ENCODE data around the gene HOXC13.

The HOXC13 gene

DNA sequence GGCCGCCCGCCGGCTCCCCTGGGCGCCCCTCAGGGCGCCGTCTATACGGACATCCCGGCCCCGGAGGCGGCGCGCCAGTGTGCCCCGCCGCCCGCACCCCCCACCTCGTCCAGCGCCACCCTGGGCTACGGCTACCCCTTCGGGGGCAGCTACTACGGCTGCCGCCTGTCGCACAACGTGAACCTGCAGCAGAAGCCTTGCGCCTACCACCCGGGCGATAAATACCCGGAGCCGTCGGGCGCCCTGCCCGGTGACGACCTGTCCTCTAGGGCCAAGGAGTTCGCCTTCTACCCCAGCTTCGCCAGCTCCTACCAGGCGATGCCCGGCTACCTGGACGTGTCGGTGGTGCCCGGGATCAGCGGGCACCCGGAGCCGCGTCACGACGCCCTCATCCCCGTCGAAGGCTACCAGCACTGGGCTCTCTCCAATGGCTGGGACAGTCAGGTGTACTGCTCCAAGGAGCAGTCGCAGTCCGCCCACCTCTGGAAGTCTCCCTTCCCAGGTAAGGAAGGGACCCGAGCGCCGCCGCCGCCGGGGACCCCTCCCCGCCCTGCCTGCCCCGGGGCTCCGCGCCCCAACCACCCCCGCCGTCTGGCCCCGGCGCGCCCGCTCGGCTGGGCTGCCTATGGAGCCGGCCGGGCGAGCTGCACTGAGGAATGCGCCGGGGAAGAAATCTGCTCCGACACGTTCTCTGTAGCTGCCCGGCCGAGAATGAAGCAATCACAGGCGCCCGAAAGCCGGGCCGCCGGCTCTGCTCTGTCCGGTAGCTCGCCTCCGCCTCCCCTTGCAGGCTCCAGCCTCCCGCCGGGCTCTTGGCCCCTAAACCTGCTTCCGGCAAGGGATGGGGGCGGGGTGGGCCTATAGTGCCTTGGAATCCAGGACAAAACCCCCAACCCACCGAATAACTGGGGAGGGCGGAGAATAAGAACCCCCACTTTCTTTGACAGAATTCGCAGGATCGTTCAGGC lies 794 bp downstream of the HOXC13 start:
- no peak for DNase-seq (ENCODE audit: low read depth in 3 of 3)

DNA sequence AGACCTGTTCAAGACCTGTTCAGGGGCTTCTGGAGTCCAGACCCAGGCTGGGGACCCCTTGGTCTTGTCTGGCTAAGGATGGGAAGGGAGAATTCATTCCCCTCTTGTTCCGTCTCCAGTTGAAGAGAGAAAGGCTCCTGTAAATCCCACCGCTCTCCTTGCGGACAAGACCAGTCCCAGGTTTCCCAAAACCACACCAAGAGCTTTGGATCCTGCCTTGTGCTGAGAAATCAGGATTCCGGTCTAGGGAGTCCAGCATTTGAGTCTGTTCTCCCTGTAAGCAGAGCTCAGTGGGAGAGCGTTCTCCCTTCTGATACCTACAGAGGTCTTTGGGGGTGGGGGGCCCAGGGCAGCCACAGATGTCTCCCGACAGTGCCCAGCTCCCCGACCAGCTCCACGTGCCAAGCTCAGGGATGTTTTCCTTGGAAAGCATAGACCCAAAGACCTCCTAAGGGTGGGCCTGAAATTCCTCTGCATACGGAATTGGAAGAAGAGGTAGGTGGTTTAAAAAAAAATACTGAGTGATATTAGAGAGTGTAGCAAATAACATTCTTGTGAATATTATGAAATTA lies 1.9 kb downstream of the HOXC13 start:
- no peak for DNase-seq (ENCODE audit: low read depth in 3 of 3)

DNA sequence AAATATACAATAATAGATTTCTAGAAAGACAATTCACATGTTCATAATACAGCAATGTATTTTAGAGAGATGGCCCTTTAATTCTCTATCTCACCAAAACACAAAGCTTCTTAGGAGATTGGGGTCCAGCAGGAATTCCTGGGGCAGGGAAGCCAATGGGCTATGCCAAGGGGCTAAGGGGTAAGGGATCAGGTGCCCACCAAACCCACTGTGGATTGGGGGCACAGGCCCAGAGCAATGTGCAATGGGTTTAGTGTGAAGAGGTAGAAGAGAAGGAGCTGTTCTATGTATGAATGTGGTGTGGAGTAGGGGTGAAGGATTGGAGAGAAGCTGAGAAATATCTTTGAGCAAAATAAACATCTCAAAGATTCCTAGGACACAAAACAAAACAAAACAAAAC lies 2.6 kb downstream of the HOXC13 start:
- DNase-seq (ENCODE audit: low read depth in 3 of 3), result no peak

DNA sequence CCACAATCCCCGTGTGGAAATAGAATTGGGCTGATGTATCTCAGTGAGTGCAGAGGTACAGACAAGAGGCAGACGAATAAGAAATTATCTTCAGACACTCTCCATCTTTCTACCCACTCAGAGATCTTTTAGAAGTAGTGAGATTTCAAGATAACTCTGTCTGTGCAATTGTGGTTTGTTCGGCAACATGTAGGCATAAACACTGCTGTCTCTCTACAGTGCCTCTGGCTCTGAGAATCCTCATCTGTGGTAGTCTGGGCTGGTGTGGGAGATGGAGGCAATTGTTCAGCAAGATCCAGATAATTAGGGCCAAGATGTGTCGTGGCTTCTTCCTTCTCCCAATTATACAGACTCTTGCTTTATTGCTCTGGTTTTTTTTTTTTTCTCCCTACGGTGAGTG lies 3.1 kb downstream of the HOXC13 start:
- DNase-seq (ENCODE audit: low read depth in 3 of 3), result no peak

DNA sequence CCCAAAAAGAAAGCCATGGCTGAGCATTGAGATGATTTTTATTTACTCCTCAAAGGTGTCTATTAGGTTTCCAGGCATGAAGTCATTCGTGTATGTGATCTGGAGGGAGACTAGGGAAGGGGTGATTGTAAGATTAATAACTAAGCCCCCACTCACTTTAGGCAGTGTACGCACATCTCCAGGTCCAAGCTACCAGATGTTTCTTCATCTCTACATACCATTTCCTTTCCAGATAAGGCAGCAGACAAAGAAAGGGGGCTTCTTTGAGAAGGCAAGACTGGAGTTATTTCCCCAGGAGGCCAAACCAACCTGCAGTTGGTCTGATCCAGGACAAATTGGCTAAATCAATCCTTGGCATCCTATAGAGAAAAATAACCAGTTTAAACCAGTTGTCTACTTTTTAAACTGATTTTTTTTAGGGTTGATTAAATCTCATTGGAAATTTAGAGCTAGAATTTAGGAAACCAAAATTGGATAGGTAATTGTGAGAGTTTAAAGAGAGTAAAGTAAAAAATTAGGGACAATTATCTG lies 3.9 kb downstream of the HOXC13 start:
- DNase-seq (ENCODE audit: low read depth in 3 of 3), result no peak

DNA sequence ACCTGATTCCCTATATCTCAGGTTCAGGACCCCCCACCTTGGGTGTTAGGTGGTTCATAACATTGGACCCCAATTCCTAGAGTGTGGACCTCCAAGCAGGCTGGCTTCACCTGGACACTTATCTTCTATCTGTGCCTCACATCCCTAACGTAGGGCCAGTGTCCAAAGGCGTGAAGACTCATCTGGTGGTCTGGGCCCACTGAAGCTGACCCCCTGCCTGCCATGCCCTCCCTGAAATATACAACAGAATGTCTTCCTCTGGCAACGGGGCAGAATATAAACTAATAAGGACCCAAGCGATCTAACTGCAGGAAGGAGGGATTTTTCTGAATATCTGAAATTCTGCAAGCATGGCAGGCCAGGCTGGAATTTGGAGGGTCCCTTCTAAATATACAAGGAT lies 5.6 kb downstream of the HOXC13 start:
- no peak for DNase-seq (ENCODE audit: low read depth in 3 of 3)

DNA sequence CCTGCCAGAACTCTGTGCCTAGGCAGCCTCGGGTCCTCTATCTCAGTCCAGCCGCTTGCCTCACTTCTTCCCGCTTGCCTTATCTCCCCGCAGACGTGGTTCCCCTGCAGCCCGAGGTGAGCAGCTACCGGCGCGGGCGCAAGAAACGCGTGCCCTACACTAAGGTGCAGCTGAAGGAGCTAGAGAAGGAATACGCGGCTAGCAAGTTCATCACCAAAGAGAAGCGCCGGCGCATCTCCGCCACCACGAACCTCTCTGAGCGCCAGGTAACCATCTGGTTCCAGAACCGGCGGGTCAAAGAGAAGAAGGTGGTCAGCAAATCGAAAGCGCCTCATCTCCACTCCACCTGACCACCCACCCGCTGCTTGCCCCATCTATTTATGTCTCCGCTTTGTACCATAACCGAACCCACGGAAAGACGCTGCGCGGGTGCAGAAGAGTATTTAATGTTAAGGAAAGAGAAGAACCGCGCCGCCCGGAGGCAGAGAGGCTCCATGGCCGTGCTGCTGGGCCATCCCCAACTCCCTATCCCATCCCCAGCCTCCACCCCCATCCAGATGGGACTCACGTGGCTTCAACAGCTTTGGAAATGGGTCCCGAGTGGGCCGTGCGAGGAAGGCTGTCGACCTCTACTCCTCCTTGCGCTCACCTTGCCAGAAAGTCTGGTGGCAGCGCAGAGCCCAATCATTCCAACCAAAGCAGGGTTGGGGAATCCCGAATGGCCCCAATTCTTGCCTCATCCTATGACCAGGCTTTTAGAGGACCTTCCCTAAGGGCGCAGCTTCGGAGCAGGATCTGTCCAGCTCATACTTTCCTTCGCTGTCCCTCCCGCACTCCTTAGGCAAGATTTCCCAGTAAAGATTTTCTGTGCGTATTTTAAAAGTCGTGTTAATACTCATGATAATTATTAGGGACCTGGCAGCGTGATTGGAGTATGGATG lies 6.5 kb downstream of the HOXC13 start:
- DNase-seq (ENCODE audit: low read depth in 3 of 3), result no peak

DNA sequence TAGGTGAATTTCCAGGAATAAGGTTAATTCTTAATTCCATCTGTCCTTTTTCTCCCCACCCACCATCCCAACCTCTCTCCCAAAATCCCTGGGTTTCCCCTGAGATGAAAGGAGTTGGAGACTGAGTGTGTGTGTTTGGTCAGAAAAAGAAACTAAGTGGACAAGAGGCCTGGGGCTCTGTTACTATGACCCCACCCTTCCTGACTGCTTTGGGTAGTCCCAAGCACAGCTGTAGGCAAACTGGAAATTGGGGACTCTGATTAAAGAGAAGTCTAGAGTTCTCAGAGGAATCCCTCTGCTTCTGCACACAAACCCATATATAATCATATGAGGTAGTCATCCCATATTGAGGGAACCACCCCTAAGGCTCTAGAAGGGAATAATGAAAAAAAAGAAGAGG lies 9.1 kb downstream of the HOXC13 start:
- no peak for DNase-seq (ENCODE audit: low read depth in 3 of 3)

DNA sequence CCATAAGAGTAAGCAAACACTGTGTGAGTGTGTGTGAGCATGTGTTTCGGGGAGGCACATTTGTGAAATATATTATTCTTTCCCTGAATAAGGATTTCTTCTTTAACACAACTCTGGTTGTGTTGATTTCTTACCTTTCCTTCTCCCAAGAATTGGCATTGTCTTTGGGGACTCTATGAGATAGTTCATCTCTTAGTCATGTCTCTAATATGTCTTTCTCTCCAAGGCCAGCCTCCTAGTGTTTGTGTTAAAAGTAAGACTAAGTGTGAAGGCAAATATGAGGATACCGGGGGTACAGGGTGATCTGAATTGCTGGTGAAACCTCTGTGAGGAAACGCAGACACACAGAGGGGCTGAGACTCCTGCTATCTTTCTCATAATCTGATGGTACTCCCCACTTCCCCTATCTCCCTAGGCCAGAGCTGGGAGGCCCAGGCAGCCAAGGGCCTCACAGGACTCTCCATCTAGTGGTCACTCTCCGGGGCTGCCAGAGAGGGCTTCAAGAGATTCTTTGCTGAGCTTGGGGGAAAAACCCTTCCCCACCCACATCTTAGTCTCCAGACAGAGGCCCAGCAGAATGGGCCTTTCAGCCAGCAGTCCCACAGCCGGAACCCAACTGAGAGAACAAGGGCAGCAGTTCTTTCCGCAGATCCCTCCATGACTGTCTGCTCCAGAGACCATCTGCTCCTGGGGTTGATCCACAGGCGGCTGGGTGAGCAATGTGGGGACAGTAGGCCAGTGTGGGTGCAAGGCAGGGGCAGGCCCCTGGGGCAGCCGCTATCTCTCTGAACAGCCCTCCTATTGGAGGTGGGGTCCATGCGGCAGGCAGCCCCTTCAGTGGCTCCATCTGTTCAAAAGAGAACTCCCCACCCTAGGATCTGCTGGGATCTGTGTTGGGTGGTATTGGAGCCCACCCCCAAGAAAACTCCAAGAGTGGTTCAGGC lies 10.3 kb downstream of the HOXC13 start:
- no peak for DNase-seq (ENCODE audit: low read depth in 3 of 3)

DNA sequence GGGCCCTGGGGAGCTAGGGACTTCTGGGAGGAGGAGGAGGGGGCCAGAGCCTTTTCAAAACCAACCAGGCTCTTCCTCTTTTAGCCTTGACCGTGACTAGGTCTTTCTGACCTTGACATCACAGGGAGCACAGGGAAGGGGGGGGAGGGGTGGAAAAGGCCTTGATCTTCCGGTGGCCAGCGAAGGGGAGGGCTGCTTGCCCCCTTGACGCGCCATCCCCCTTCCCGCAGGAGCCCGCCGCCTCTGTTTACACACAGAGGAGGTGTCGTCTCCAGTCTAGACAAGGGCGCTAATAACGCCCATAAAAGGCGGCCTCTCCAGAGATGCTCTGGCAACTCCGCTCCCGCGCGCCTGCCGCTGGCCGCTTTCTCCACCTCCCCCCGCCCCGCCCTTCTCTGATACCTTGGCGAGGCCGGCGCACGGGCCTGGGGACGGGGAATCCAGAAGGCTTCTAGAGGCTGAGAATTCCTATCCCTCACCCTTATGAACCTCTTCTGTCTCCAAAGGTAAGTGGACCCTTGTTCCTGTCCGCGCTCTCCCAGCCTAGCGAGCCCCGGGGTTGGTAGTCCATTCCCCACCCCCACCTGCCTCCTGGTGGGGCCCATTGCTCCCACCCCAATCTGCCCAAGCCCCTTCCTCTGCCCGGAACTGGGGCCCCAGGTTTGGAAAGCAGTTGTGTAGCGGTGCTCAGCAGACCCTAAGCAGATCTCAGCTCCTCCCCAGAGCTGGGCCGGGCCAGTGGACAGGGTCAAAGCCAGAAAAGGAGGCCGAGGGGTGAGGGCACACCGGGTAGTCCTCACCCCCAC lies 11.2 kb downstream of the HOXC13 start:
- no peak for DNase-seq (ENCODE audit: low read depth in 3 of 3)

DNA sequence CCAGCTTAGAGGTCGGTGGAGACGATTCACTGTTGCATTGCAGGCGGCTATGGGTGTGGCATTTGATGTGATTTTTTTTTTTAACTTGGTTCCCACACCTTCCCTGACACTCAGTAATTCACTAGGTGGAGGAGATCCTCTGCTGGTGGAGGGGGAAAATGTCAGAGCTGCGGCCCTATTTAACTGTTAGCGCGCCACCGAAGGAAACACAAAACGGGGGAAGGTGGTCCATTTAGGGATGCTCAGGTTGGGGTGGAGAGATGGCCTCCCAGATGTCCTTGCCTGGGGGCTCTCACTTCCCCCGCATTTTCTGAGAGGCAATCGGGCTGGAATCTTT lies 11.8 kb downstream of the HOXC13 start:
- no peak for DNase-seq (ENCODE audit: low read depth in 3 of 3)

DNA sequence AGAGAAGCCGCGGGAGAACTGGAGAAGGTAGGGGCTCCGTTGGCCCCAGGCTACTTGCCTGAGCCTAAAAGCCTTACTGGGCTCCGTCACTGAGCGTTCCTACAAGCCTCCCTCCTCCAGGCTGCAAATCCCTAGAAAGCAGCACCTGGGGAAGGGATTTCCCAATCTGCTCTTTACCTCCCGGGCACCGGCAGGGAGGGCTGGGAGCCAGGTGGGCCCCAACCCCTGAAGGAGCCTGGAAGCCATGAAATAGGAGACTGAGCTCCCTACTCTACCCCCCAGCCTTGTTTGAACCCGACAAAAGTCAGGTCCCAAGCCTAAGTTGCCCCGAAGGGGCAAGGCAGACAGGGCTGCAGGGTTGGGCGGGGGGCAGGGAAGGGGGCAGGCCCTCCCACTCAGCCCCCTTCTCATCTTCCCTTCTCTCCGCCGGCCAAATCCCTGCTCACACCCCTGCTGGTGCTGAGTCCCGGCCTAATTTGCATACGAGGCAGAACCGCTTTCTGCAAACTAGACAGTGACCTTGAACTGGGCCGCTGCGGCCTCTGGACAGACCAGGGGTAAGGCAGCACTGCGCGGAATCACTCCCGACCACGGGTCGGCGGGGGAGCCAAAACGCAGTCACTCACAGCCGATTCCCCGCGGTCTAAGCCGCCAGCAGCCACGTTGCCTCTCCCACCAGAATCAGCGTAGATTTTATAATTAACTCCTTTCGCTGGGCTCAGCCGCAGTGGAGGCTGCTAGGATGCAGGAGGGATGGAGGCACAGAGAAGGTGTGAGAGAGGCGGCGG lies 12.4 kb downstream of the HOXC13 start:
- DNase-seq (ENCODE audit: low read depth in 3 of 3), result no peak

DNA sequence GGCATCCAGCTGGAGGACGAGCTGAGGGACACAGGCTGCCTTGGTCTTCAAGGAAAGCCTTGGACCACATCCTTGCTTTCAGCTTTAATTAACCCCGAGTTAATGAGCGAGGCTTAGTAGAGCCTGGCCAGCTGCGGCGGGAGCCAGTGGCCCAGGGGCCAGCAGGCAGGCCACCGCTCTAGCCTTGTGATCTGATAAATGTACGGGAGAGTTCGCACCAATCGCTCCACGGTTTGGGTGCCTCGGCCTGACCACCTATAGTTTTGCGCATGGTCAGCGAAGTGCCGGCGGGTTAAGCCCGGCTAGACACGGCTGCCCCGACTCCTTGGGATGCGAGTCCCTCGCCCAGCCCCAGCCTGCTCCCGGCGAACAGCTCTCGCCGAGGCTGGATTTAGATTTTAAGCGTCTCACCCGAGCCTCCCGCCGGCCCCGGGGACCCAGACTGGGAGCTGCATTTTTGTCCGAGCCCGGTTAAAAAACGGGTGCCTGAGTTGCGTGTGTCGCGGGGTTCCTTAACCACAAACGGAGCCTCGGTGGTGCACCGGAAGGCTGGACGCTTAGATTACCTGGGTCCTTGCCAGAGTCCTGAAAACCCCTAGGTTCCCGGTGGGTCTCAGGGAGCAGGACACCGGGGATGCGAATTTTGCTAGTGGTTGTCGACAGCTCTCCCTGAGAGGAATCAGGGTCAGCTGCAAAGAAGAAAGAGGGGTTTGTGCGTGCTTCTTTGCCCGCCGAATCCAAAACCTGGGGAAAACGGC lies 13.1 kb downstream of the HOXC13 start:
- DNase-seq (ENCODE audit: low read depth in 3 of 3), result no peak

DNA sequence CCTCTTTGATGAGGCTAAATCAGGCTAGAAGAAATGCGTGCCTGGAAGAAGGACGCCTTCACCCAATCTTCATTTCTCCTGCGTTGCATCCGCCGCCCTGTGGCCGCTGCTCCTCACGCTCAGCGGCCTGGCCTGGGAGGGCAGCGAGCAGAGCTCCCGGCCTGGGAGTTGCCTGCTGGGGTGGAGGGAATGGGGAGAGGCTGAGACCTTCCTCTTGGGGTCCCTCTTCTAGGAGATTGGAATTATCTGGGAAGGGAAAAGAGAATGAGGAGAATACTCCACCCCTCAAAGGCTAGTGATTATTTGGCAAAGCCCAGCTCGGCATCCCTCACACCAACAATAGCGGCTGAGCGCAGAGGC lies 13.7 kb downstream of the HOXC13 start:
- no peak for DNase-seq (ENCODE audit: low read depth in 3 of 3)

DNA sequence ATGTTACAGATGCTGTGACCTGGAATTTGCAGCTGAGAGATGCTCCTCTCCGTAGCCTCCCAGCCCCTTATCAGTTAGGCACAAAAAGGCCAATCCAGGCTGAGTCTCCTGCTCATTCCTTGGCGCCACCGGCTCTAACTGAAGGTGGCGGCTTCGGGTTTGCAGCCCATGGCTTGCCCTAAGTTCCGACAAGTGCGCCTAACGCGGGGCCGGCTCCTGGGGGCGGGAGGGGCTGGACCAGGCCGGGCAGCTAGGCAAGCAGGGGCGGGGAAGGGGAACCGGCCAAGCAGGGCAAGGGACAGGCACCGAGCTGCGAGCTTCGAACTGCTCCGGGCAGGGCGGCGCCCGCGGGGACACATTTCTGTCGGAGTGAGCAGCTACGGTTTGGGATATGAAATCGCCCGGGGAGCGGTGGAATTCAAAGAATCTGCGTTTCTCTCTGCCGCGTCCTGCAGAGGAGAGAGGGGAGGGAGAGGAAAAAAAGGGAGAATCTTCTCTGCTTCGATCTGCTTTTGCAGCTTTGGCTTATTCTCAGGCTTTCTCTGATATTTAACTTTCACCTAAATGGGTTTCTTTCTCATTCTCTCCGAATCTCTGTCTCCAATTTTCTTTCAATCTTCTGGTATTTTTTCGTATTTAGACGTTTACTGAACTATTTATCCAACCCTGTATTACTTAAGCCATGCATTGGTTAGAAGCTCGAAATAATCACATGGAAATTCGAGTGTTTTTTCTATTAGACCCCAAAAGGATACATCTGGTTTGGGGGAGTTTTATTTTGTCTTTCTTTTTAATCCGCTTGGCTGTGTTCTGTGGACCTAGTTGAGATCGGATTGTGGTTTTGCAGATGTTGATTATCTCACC lies 14.5 kb downstream of the HOXC13 start:
- no peak for DNase-seq (ENCODE audit: low read depth in 3 of 3)

DNA sequence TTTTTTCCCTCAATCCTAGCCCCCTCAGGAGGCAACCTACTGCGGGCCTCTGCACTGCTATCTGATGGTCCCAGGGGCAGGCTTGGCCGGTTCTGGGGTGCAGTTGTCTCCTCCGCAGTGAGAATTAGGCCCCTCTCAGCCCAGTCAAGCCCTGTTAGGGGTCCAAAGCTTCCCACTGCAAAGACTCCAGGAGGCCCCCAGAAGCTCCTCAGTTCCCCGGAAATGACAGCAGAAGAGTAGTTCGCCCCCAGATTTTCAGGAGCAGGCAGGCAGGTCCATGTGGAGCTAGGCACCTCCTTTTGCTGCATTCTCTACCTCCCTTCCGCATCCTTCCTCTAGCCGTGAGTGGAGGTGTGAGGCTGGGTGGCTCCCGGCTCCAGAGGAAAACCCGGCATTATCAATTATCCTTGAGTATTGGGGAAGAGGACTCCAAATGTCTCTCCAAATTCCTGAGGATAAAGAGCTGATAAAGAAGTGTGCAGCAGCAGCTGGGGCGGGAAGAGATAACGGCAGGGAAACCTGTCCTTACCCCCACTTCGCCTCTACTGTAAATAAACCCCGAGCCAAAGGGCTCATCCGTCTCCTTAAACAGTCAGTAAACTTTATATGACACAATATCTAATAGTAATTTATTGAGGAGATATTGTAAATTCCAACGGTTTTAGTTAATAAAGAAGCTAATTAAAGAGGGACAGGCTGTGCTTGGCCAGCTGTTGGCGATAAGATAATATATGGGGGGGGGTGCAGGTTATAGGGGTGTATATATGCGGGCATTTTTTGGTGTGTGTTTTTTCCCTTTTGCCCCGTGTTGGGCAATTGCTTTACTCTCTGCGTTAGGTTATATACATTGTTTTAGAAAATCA lies 15.4 kb downstream of the HOXC13 start:
- no peak for DNase-seq (ENCODE audit: low read depth in 3 of 3)

DNA sequence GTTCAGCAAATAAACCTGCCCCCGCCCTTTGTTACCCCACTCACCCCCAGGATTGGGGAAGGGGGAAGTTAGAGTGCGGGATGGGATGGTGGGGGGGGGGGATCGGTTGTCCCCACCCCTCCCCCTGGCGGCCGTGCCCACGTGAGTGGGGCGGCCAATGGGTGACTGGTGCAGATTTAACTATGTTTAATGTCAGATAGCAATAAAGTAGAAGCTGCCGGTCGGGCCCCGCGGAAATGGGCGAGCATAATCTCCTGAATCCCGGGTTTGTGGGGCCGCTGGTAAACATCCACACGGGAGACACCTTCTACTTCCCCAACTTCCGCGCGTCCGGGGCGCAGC lies 16.0 kb downstream of the HOXC13 start, which contains the start of gene HOXC12:
Gene HOXC12 (plus strand): TSS at position 210 of the 342 bp plus-strand sequence. CDS start 27 bp downstream, at position 237.
- DNase-seq (ENCODE audit: low read depth in 3 of 3), result no peak
